Right hindlimb (tissue), 1 donor: ENCODE data around the gene SOHLH2.

ENCODE experiments used
- DNase-seq: peaks from one replicate; pipeline ENCODE4 v3.0.0-alpha.2; 2018

The SOHLH2 gene

GRCh38 chr13:36175621-36176020 lies 38.7 kb downstream of the SOHLH2 start:
- no peak for DNase-seq

- no peak for DNase-seq
These were observed 39.4 kb downstream of the SOHLH2 start for GRCh38 chr13:36174923-36175322.

- DNase-seq: no peak
These were observed 40.6 kb downstream of the SOHLH2 start for GRCh38 chr13:36173571-36174322.

GRCh38 chr13:36166046-36166445 lies 48.3 kb downstream of the SOHLH2 start:
- DNase-seq: peak; percentile 60

GRCh38 chr13:36163809-36164308 lies 50.5 kb downstream of the SOHLH2 start:
- DNase-seq: peak; percentile 60

GRCh38 chr13:36163286-36163685 lies 51.1 kb downstream of the SOHLH2 start:
- DNase-seq: no peak

GRCh38 chr13:36160297-36160696 lies 54.1 kb downstream of the SOHLH2 start:
- no peak for DNase-seq

- no peak for DNase-seq
These were observed 55.7 kb downstream of the SOHLH2 start for GRCh38 chr13:36158611-36159010.

- DNase-seq: peak; percentile 76
These were observed 56.9 kb downstream of the SOHLH2 start for GRCh38 chr13:36157480-36157879.

GRCh38 chr13:36154567-36155291 lies 59.6 kb downstream of the SOHLH2 start:
- DNase-seq: peak; percentile 75

GRCh38 chr13:36151591-36151990 lies 62.8 kb downstream of the SOHLH2 start:
- DNase-seq: no peak

- DNase-seq: no peak
These were observed 65.9 kb downstream of the SOHLH2 start for GRCh38 chr13:36148446-36148845.

- DNase-seq: no peak
These were observed 67.0 kb downstream of the SOHLH2 start for GRCh38 chr13:36147330-36147729.

GRCh38 chr13:36146511-36147269 lies 67.7 kb downstream of the SOHLH2 start:
- DNase-seq: no peak

- DNase-seq: no peak
These were observed 70.6 kb downstream of the SOHLH2 start for GRCh38 chr13:36143738-36144137.

GRCh38 chr13:36142735-36143134 lies 71.6 kb downstream of the SOHLH2 start:
- no peak for DNase-seq

- DNase-seq: no peak
These were observed 78.5 kb downstream of the SOHLH2 start for GRCh38 chr13:36135876-36136275.

GRCh38 chr13:36134632-36135031 lies 79.7 kb downstream of the SOHLH2 start:
- no peak for DNase-seq

GRCh38 chr13:36133950-36134626 lies 80.3 kb downstream of the SOHLH2 start:
- DNase-seq: no peak

GRCh38 chr13:36132376-36132775 lies 82.0 kb downstream of the SOHLH2 start:
- no peak for DNase-seq

GRCh38 chr13:36131931-36132297 lies 82.4 kb downstream of the SOHLH2 start:
- peak; percentile 80 for DNase-seq

GRCh38 chr13:36131222-36131930 lies 83.0 kb downstream of the SOHLH2 start, which contains the start of gene DCLK1:
TSS of gene DCLK1 (minus strand) at chr13:36131382.
- peak; percentile 89 for DNase-seq
